Neural cell (in vitro differentiated cells): Measurements from ENCODE around the gene HDAC11. TPM values are rescaled to one million over a fixed set of nuclear protein-coding genes. Genes with fewer than 3 reads are reported as not detected.

ENCODE experiments used
- H2AFZ ChIP-seq: fragments of 200-600, 300-800 bp; sonication (generic), shearing (Covaris generic); 2 replicates; pipeline ENCODE4 v1.6.0; 2014; ENCODE audit warnings: low read depth, mild to moderate bottlenecking, antibody characterized with exemption, low read length, moderate library complexity
- H3F3A ChIP-seq: fragments of 200-600 bp; shearing (Covaris generic); 2 replicates; pipeline ENCODE4 v1.6.1; 2016; ENCODE audit warnings: mild to moderate bottlenecking, moderate library complexity, mixed read lengths, antibody characterized with exemption, low read length; ENCODE audit not compliant: insufficient read depth, poor library complexity, severe bottlenecking
- H3K27ac ChIP-seq: fragments of 200-600, 300-800 bp; sonication (generic), shearing (Covaris generic); 2 replicates; pipeline ENCODE4 v1.5.1; 2014; ENCODE audit warnings: mild to moderate bottlenecking, low read length, moderate library complexity
- H3K27me3 ChIP-seq: fragments of 300-800, 200-600 bp; sonication (generic), shearing (Covaris generic); 2 replicates; pipeline ENCODE4 v1.6.0; 2014; ENCODE audit warnings: mild to moderate bottlenecking, low read depth, low read length, moderate library complexity; ENCODE audit not compliant: insufficient read depth
- H3K36me3 ChIP-seq: fragments of 300-800, 200-600 bp; sonication (generic), shearing (Covaris generic); 2 replicates; pipeline ENCODE4 v1.5.1; 2014; ENCODE audit warnings: mild to moderate bottlenecking, antibody characterized with exemption, low read length, moderate library complexity; ENCODE audit not compliant: insufficient read depth
- H3K4me2 ChIP-seq: fragments of 300-800, 200-600 bp; sonication (generic), shearing (Covaris generic); 2 replicates; pipeline ENCODE4 v1.6.0; 2014; ENCODE audit warnings: mild to moderate bottlenecking, low read length
- H3K4me3 ChIP-seq: fragments of 300-800, 200-600 bp; sonication (generic), shearing (Covaris generic); 2 replicates; pipeline ENCODE4 v1.5.1; 2014; ENCODE audit warnings: mild to moderate bottlenecking, low read length, moderate library complexity
- H3K79me2 ChIP-seq: fragments of 200-600 bp; shearing (Covaris generic); replicated peaks from 2 replicates; pipeline ENCODE4 v1.6.0; 2014; ENCODE audit warnings: mild to moderate bottlenecking, low read length, moderate library complexity; ENCODE audit not compliant: insufficient read depth
- H3K9ac ChIP-seq: fragments of 300-800, 200-600 bp; sonication (generic), shearing (Covaris generic); 2 replicates; pipeline ENCODE4 v1.6.1; 2016; ENCODE audit warnings: mild to moderate bottlenecking, low read length, mixed read lengths
- H3K9me2 ChIP-seq: fragments of 200-600 bp; shearing (Covaris generic); 2 replicates; pipeline ENCODE4 v1.6.1; 2016; ENCODE audit warnings: mild to moderate bottlenecking, low read length, mixed read lengths; ENCODE audit not compliant: insufficient read depth
- H3K9me3 ChIP-seq: fragments of 200-600, 300-800 bp; sonication (generic), shearing (Covaris generic); 2 replicates; pipeline ENCODE4 v1.6.1; 2016; ENCODE audit warnings: mild to moderate bottlenecking, mixed run types, low read length, moderate library complexity, mixed read lengths
- H4K20me1 ChIP-seq: fragments of 200-600 bp; shearing (Covaris generic); 2 replicates; pipeline ENCODE4 v1.6.1; 2016; ENCODE audit warnings: mild to moderate bottlenecking, mixed run types; ENCODE audit not compliant: insufficient read depth
- CTCF ChIP-seq: fragments of 450-650 bp; IDR thresholded peaks from 2 replicates; pipeline ENCODE4 v1.5.1; 2014; ENCODE audit warnings: antibody characterized with exemption, mild to moderate bottlenecking, moderate library complexity; ENCODE audit not compliant: poor library complexity, severe bottlenecking
- EP300 ChIP-seq: fragments of 450-650 bp; conservative IDR thresholded peaks from 2 replicates; pipeline ENCODE4 v1.6.1; 2014; ENCODE audit warnings: antibody characterized with exemption, mild to moderate bottlenecking, moderate library complexity; ENCODE audit not compliant: poor library complexity, severe bottlenecking
- EZH2 ChIP-seq: fragments of 200-600, 300-800 bp; shearing (Covaris generic), sonication (generic); IDR thresholded peaks from 2 replicates; pipeline ENCODE4 v1.6.1; 2014; ENCODE audit warnings: antibody characterized with exemption, low read length, borderline replicate concordance, mild to moderate bottlenecking; ENCODE audit not compliant: insufficient read depth, poor library complexity, severe bottlenecking
- MXI1 ChIP-seq: fragments of 450-650 bp; conservative IDR thresholded peaks from 2 replicates; pipeline ENCODE4 v1.6.1; 2014; ENCODE audit warnings: antibody characterized with exemption, mild to moderate bottlenecking; ENCODE audit not compliant: poor library complexity, severe bottlenecking
- POLR2AphosphoS5 ChIP-seq: IDR thresholded peaks from 2 replicates; pipeline ENCODE4 v1.6.1; 2012
- RAD21 ChIP-seq: fragments of 450-650 bp; conservative IDR thresholded peaks from 2 replicates; pipeline ENCODE4 v1.6.1; 2014; ENCODE audit warnings: antibody characterized with exemption, mild to moderate bottlenecking, moderate library complexity
- REST ChIP-seq: IDR thresholded peaks from 2 replicates; pipeline ENCODE4 v1.6.1; 2012; ENCODE audit warnings: borderline replicate concordance
- SMC3 ChIP-seq: fragments of 450-650 bp; conservative IDR thresholded peaks from 2 replicates; pipeline ENCODE4 v1.6.1; 2014; ENCODE audit warnings: antibody characterized with exemption, mild to moderate bottlenecking, moderate library complexity; ENCODE audit not compliant: poor library complexity
- TAF1 ChIP-seq: IDR thresholded peaks from 2 replicates; pipeline ENCODE4 v1.6.1; 2012; ENCODE audit warnings: low read depth
- polyA plus RNA-seq: library from polyadenylated mRNA; depleted of rRNA; stranded (reverse); fragments of >200 nt; gene quantifications from 2 replicates; pipeline ENCODE4 v1.2.3, GENCODE V29; 2014

HDAC11 gene
- polyA plus RNA-seq, 1 donor from 2014 or later = 14.8 TPM

- no peaks in the 10 kb centered on the region for H4K20me1 ChIP-seq
- no peak overlapping the region for H2AFZ ChIP-seq
- H3K27ac ChIP-seq = no peak overlapping the region
- H3K79me2 ChIP-seq = no peaks in the 10 kb centered on the region
- H3K36me3 ChIP-seq = no peaks in the 10 kb centered on the region
- TF ChIP-seq CTCF (no peak), RAD21 (no peak), POLR2AphosphoS5 (no peak), EP300 (no peak), EZH2 (no peak), TAF1 (no peak), REST (no peak), SMC3 (no peak), MXI1 (no peak)
- no peaks in the 10 kb centered on the region for H3F3A ChIP-seq
- no peak overlapping the region for H3K9ac ChIP-seq
- H3K9me2 ChIP-seq = no peaks in the 10 kb centered on the region
- no peak overlapping the region for H3K4me2 ChIP-seq
- H3K27me3 ChIP-seq = no peaks in the 10 kb centered on the region
- no peak overlapping the region for H3K4me3 ChIP-seq
- H3K9me3 ChIP-seq = no peaks in the 10 kb centered on the region
Measured at GRCh38 chr3:13517253-13517977, 37.3 kb downstream of the HDAC11 start.

GRCh38 chr3:13518516-13518953 lies 38.4 kb downstream of the HDAC11 start:
- Histone ChIP-seq H3K4me3 (no peak overlapping the region), H3K9ac (no peak overlapping the region), H2AFZ (no peak overlapping the region), H3K36me3 (no peaks in the 10 kb centered on the region), H3K79me2 (no peaks in the 10 kb centered on the region), H3F3A (no peaks in the 10 kb centered on the region), H3K9me2 (no peaks in the 10 kb centered on the region), H3K27me3 (no peaks in the 10 kb centered on the region), H3K4me2 (no peak overlapping the region), H3K9me3 (no peaks in the 10 kb centered on the region), H4K20me1 (no peaks in the 10 kb centered on the region), H3K27ac (no peak overlapping the region)
- TF ChIP-seq EP300 = no peak
- no peak for TF ChIP-seq MXI1
- no peak for TF ChIP-seq SMC3
- TF ChIP-seq RAD21 = no peak
- no peak for TF ChIP-seq EZH2
- no peak for TF ChIP-seq REST
- TF ChIP-seq POLR2AphosphoS5 = no peak
- no peak for TF ChIP-seq CTCF
- no peak for TF ChIP-seq TAF1
